GM12865 (cell line): Measurements from ENCODE around the gene DPYSL3.

Experiments
- DNase-seq: peaks from one replicate; pipeline ENCODE4 v3.0.0; 2010; ENCODE audit warnings: low read depth
- H3K4me3 ChIP-seq: 2 replicates; pipeline ENCODE4 v1.5.1; 2011; ENCODE audit warnings: mild to moderate bottlenecking, low read depth, low read length, control low read depth
- TF ChIP-seq, protein P1 (sequence below): IDR thresholded peaks from 2 replicates; pipeline ENCODE4 v1.5.1; 2011; ENCODE audit warnings: low read length, control low read depth, low read depth, inconsistent platforms; ENCODE audit not compliant: insufficient read depth; ENCODE audit errors: missing control alignments

DPYSL3 gene

DNA sequence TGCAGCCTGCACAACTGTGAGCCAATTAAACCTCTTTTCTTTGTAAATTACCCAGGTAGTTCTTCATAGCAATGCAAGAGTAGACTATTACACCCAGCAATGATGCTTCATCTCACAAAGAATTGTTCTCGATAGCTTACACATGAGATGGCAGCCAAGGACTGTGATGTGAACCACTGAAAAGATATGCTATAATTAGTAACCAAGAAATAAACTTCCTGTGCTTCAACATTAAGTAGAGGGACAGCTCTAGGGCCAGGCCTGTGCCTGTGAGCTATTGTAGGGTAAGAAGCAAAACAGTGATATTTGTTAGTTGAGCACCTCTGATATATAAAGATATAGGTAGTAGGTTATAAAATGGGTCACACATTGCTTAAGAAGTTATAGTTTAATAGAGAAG is 41.8 kb upstream of the DPYSL3 start:
- DNase-seq = no peak
- TF ChIP-seq, protein P1, sequence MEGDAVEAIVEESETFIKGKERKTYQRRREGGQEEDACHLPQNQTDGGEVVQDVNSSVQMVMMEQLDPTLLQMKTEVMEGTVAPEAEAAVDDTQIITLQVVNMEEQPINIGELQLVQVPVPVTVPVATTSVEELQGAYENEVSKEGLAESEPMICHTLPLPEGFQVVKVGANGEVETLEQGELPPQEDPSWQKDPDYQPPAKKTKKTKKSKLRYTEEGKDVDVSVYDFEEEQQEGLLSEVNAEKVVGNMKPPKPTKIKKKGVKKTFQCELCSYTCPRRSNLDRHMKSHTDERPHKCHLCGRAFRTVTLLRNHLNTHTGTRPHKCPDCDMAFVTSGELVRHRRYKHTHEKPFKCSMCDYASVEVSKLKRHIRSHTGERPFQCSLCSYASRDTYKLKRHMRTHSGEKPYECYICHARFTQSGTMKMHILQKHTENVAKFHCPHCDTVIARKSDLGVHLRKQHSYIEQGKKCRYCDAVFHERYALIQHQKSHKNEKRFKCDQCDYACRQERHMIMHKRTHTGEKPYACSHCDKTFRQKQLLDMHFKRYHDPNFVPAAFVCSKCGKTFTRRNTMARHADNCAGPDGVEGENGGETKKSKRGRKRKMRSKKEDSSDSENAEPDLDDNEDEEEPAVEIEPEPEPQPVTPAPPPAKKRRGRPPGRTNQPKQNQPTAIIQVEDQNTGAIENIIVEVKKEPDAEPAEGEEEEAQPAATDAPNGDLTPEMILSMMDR = no peak

DNA sequence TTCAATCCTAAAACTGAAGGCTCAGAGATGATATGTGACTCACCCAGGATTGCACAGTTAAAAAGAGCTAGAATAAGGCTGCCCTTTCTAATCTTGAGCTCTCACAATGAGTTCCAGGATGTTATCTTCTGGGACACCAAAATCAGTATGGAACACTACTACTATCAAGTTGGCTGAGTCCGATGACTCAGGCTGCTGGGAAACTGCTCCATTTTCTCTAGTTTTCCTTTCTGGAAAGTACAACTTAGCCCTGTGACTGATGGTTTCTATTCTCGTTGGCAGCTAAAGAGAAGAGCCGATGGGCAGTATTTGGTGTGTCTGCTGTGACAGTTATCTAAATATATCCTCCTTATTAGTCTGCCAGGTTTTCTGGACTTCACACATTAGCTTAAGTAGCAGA is 37.9 kb upstream of the DPYSL3 start:
- no peak for DNase-seq
- H3K4me3 ChIP-seq = no peak overlapping the region
- TF ChIP-seq, protein P1 = no peak

More for the DNA sequence above, 41.8 kb upstream of the DPYSL3 start:
- H3K4me3 ChIP-seq = no peak overlapping the region

DNA sequence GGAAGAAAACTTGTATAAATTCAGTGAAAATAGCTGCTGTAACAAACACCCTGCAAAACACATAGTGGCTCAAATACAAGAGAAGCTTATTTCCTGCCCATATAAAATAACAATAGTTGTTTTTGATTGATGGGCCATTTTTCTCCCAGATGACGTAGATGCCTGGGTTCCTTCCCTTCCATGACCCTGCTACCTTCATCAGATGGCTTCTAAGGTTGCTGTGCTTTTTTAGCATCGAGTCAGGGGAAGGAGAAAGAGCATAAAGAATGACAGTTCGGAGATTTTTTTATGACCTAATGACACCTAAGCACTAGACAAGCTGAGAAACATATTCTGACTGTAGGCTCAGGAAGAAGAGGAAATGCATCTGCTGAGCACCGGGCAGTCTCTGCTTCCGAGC is 34.7 kb upstream of the DPYSL3 start:
- no peak for DNase-seq
- TF ChIP-seq, protein P1 = no peak
- H3K4me3 ChIP-seq = no peak overlapping the region

DNA sequence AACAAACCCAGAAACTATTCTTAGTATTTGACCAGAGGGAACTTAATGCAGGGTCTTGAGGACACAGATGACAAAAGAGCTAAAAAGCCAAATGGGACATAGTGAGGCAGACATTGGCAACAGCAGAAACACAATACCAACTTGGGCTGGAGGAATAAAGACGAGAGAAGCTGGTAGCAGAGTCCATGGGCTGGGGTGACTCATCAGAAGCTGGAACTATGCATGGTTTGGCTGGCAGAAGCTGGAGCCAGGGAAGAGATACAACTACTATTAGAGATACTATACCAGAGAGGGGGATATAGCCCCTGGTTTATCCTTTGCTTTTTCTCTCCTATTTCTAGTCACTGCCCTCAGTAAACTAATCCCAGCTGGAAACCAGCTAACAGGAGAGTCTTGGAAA is 29.2 kb upstream of the DPYSL3 start:
- TF ChIP-seq, protein P1 = no peak
- DNase-seq = no peak
- no peak overlapping the region for H3K4me3 ChIP-seq

DNA sequence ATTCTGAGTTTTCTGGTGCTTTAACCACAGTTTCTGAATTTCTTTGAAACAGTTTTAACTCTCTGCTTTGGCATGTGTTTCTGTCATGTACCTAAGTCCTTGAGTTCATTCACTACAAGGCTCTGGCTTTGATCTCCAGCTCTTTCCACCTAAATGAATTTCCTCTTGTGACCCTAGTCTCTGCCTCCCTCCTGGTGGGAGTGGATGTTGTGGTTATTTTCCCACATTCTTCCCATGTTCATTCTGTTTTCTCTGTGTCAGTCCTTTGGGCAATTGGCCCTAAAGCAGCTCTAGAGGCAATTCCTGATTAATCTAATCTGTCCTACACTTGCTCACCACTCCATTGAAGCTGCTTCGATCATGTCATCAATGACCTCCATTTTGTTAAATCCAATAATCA is 28.4 kb upstream of the DPYSL3 start:
- TF ChIP-seq, protein P1 = no peak
- no peak overlapping the region for H3K4me3 ChIP-seq
- DNase-seq = no peak

DNA sequence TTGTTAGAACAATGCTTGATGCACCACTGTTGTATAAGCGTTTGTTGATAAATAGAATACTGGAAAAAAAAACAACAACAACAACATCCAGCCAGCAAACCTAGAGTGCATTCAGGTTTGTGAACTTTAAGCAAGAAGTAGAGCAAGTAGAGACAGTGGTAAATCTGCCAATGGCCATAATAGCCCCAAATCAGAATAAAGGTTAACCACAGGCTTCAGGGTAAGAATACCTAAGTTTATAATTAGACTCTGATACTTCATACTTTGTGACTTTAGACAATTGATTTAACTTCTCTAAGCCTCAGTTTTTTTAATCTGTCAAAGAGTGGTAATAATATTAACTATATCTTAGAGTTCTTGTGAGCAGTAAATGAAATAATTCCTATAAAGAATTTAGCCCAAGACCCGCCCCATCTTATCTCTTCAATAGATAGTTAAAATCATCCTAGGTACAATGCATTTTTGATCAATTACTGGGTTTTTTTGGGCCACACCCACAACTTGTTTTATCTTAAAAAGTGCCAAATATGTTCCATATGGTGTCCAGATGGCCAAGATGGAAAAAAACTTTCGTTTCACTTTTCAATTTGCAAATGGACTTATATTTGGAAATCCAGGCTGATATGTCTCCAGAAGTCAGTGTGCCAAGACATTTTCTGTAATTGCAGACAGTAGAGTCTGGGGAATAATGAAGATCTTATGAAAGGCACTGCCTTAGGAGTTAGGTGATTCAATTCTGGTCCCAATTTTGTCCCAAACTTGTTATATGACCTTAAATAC is 24.5 kb upstream of the DPYSL3 start:
- no peak for DNase-seq
- no peak overlapping the region for H3K4me3 ChIP-seq
- TF ChIP-seq, protein P1 = no peak

DNA sequence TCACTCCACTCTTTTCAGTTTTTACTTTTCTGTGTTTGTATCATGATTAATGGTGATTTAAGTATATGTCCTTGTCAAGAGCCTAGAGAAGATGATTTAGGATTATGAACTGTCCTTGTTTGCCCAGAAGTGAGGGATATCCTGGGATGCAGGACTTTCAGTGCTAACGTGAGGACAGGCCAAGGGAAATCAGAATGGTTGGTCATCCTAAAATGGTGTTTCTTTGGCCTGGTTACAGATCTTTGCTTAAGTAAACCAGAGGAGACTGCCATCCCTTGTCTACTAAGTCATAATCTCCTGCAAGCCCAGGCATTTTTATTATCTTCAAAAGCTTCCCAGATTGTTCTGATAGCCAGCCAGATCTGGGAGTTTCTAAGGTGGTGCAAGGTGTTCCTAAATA is 22.3 kb upstream of the DPYSL3 start:
- no peak overlapping the region for H3K4me3 ChIP-seq
- DNase-seq = no peak
- TF ChIP-seq, protein P1 = no peak
